Sigmoid colon (tissue), 4 donors: ENCODE results near the gene FOXP1.

Experiments
- EP300 ChIP-seq, 4 donors: sonication (generic); formaldehyde crosslinking; IDR thresholded peaks; one replicate each; pipeline ENCODE4 v1.6.1; 2017; ENCODE audit warnings: antibody characterized with exemption in 4 of 4
- POLR2A ChIP-seq, 2 donors: fragments of 450-650 bp; IDR thresholded peaks; one replicate each; pipeline ENCODE4 v1.6.1; 2016; ENCODE audit warnings: antibody characterized with exemption in 2 of 2, mild to moderate bottlenecking in 2 of 2, moderate library complexity in 2 of 2
- TF ChIP-seq, protein P1 (sequence below), 4 experiments: fragments of 450-650 bp in 3 of 4; fragments of 200-600 bp in 1 of 4; IDR thresholded peaks; one replicate each; pipeline ENCODE4 v1.5.1; 2016 to 2019; ENCODE audit warnings: antibody characterized with exemption in 4 of 4, mild to moderate bottlenecking in 3 of 4, moderate library complexity in 2 of 4

DNA sequence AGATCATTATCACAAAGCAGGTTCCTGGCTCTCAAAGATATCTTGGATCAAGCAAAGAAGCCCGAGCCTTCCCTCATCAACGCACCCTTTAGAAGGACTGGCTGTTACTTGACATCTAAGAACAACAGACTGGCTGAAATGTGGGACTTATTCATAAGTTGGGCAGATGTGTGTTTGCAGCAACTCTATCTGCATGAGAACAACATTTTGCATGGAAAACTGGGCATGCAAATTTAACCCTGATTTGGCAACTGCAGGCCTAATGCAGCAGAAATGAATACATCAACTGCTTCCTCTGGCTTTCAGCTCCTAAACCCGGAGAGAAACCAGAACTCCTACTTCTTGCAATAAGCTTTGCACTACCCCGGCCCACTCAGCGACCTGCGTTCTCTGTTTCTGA lies 35.0 kb upstream of the FOXP1 start:
- TF ChIP-seq, protein P1, sequence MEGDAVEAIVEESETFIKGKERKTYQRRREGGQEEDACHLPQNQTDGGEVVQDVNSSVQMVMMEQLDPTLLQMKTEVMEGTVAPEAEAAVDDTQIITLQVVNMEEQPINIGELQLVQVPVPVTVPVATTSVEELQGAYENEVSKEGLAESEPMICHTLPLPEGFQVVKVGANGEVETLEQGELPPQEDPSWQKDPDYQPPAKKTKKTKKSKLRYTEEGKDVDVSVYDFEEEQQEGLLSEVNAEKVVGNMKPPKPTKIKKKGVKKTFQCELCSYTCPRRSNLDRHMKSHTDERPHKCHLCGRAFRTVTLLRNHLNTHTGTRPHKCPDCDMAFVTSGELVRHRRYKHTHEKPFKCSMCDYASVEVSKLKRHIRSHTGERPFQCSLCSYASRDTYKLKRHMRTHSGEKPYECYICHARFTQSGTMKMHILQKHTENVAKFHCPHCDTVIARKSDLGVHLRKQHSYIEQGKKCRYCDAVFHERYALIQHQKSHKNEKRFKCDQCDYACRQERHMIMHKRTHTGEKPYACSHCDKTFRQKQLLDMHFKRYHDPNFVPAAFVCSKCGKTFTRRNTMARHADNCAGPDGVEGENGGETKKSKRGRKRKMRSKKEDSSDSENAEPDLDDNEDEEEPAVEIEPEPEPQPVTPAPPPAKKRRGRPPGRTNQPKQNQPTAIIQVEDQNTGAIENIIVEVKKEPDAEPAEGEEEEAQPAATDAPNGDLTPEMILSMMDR (IDR thresholded peaks at IDR 0.05): no peak
- TF ChIP-seq POLR2A (IDR thresholded peaks at IDR 0.05) (no peak), EP300 (IDR thresholded peaks at IDR 0.05) (no peak)
